Fibroblast of skin of left quadriceps (primary cell): ENCODE measurements around the gene AQP3.
"Not testable (repeated sequence)": the region's sequence is repeated elsewhere in the genome, so short reads cannot be mapped to it uniquely, and the experiment has no call there.

Source experiments
- DNase-seq, 2 experiments: peaks; one replicate each; pipeline ENCODE4 v3.0.0-alpha.2; 2013; ENCODE audit warnings: low read depth in 2 of 2

Gene AQP3

DNA sequence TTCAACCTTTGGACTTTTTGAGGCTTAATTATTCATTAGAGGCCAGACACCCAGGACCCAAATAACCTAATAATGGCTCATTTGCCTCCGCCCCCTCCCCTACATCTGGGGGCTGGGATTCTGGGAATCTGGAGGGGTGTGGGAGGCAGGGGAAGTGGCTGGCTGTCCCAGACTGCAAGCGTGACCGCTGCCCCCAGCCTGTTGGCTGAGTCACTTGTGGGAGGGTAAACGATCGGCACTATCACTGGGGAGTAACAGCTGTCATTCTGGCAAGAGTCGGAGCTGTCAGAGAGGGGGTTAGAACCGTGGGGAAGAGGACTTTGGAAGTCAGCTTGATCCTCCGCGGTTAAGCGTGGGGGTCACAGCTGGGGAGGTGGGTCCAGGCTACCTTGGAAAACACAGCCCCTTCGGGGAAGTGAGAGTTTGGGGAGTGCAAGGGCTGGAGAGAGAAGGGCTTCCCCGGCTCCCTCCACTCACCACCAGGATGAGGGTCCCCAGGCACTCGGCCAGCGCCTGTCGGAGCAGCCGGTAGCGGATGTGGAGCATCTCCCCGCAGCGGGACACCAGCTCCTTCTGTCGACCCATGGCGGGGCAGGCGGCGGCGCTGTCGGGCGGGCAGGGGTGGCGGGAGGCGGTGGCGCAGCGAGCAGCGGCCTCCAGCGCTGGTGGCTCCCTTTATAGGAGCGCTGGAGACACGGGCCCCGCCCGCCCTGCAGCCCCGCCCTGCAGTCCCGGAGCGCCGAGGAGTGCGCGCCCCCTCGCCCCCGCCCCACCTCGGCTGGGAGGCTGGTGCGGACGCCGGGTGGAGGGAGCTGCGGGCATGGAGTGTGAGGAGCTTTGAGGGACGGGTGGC is at the start of gene AQP3:
TSS of gene AQP3 (minus strand) at position 648 of the 853 bp plus-strand sequence. CDS start at position 585, 63 bp downstream.
- no peak for DNase-seq

DNA sequence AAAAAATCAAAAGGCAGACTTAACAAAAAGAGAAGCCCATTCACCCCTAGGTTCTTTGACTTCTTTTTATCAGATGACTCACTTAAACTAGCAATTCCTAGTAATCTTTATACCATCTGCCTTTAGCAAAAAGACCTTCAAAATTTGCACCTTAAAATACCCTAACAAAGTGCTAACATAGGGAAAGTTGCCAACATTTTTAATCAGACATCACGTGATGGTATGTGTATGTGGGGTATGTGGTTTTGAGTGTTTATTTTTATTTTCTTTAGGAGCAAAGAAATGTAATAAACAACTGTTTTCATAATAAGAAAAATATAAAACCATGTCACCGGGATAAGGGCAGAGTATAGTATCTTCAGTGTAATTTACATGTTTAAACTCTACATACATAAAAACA is 46.4 kb upstream of the AQP3 start:
- not testable (repeated sequence) for DNase-seq

DNA sequence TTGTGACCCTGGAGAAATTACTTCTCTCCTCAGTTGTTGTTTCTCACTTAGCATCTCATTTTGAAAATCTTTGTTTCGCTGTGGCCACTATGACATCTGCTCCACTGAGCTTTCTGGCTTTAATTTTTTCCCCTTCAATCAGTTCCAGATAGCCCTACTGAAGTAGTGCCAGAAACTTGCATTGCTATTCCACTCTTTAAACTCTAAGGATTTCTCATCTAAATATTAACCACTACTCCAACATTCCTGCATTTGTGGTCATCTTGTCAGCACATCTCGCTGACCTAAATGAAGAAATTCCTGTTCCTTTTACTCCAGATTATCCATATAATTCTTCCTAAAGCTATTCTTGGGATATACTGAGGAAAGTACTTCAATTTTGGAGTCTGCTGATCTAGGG is 41.7 kb upstream of the AQP3 start:
- DNase-seq: peak; percentile 71 to 79

DNA sequence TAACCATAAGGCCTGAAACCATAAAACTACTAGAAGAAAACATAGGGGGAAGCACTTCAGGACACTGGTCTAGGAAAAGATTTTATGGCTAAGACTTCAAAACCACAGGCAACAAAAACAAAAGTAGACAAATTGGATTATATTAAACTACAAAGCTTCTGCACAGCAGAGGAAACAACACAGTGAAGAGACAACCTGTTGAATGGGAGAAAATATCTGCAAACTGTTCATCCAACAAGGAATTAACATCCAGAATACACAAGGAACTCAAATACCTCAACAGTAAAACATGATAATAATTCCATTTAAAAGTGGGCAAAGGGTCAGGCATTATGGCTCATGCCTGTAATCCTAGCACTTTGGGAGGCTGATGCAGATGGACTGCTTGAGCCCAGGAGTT is 37.9 kb upstream of the AQP3 start:
- DNase-seq: not testable (repeated sequence)

DNA sequence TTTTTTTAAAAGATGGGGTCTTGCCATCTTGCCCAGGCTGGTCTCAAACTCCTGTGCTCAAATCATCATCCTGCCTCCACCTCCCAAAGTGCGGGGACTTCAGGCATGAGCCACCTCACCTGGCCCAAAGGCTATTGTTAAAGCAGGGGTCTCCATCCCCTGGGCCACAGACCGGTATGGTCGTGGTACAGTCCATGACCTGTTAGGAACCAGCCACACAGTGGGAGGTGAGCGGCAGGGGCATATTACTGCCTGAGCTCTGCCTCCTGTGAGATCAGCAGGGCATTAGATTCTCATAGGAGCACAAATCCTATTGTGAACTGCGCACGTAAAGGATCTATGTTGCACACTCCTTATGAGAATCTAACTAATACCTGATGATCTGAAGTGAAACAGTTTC is 33.6 kb upstream of the AQP3 start:
- DNase-seq: no peak

DNA sequence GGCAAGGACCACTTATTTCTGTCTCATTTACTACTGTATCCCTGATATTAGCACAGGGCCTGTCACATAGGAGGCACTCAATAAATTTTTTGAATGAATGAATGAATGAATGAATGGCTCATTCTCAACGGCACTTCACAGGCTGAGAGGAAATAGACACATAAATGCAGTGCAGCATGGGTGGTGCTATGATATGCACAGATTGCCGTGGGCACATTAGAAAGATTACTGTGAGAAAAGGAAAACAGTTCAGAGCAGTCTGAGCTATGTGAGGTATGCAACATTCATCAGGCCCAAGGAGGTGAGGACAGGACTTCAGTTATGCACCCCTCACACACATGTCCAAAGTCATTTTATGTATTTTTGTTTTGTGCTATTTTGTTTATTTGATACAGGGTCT is 32.7 kb upstream of the AQP3 start:
- DNase-seq: no peak

DNA sequence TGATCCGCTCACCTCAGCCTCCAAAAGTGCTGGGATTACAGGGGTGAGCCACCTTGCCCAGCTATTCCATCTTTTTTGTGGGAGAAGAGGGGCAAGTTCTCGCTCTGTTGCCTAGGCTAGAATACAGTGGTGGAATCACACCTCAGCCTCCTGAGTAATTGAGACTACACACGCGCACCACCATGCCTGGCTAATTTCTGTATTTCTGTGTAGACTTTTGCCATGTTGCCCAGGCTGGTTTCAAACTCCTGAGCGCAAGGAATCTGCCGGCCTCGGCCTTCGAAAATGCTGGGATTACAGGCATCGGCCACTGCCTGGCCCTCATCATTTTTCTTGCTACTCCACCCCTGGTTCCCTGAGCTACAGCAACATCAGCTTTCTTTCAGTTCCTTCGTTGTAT is 29.1 kb upstream of the AQP3 start:
- DNase-seq: no peak

DNA sequence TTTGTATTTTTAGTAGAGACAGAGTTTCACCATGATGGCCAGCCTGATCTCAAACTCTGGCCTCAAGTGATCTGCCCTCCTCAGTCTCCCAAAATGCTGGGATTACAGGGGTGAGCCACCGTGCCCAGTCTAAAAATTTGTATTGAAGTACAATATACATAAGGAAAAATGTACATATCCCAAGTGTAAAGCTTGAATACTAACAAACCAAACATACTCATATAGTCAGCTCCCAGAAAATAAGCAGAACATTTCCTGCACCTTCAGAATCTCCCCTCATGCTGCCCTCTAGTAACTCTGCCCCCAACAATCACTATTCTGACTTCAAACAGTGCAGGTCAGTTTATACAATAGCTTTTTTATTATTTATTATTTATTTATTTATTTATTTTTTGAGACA is 28.0 kb upstream of the AQP3 start:
- no peak for DNase-seq

DNA sequence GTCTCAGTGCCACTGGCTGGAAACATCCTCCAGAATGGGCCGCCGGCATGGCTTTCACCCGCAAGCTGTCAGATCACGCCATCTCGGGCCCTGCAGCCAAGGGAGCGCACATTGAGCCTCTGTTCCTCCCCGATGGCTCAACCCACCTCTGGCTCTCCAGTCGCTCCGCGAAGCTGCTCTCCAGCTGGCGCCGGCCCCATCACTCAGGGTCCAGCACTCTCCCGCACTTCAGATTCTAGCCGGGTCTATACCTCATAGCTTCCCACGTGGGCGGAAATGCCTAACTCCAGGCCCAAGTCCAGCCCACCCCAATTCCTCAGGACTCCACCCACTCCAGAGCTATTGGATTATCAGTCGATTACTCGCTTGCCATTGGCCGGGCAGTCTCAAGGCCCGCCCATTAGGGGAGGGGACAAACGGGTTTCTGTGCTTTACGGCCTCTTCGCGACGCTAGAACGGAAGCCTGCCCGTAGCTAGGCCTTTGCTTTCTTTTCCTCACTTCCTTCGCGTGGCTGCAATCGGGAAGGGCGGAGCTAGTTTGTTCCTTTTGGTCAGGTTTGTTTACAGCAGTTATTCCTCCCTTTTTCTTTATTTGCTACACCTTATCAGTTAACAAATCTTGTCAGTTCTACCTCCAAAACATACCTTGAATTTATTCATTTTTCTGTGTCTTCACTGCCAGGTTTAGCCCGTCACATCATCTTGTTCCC is 26.4 kb upstream of the AQP3 start, which contains the start of gene NOL6:
TSS of gene NOL6 (minus strand) at position 282 of the 710 bp plus-strand sequence. CDS start at position 200, 82 bp downstream.
- peak; percentile 99 for DNase-seq

DNA sequence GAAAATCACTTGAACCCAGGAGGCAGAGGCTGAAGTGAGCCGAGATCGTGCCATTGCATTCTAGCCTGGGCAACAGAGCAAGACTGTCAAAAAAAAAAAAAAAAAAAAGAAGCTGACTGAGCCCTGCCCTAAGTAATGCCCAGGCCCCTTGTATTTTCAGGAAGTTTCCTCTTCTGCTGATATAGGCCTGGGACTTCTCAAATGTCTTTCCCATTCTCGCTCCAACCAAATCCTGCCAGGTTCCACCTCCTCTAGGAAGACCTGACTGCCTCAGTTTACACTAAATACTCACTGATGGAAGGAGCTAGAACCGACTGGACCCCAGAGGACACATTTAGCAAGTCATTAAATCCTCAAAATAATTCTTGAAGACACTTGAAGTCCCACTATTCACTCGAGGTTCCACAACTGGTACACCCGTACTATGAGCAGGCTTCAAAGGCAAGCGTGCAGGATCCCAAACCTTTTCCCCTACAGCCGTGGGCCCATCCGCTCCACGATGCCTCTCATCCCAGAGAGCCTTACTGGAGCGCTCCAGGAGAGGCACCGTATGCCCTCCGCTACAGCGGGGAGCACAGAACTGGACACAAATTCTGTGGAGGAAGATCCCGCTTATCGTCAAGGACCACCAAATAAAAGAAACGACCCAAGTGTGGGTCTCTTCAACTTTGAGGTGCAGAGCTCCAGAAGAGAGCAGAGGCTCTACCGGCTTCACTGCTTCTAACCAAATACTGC is 25.7 kb upstream of the AQP3 start:
- DNase-seq: no peak

DNA sequence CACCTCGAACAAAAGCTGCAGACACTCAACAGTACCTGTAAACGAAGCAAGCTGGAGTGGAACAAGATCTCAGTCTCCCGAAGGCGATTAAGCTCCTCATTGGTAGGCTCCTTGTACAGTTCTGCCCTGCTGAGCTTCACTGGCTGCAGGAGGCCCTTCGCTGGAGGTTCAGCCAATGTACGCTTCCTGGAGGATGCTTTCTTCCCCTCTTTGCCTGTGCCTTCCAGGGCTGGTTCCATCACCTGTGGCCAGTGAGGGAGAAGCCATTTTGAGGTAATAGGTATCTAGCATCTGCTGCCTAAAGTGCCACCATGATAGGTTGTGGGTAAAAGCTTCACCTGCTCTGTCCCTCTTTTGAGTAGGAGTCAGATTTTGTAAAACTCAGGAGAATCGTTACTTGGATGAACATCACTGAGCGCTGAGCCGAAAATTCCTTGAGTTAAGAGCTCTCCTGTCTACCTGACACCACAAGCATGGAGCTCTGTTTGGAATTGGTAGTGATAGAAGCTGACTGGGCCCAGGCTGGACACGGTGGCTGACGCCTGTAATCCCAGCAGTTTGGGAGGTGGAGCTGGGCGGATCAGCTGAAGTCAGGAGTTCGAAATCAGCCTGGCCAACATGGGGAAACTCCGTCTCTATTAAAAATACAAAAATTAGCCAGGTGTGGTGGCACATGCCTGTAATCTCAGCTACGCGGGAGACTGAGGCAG is 24.9 kb upstream of the AQP3 start:
- DNase-seq: no peak

DNA sequence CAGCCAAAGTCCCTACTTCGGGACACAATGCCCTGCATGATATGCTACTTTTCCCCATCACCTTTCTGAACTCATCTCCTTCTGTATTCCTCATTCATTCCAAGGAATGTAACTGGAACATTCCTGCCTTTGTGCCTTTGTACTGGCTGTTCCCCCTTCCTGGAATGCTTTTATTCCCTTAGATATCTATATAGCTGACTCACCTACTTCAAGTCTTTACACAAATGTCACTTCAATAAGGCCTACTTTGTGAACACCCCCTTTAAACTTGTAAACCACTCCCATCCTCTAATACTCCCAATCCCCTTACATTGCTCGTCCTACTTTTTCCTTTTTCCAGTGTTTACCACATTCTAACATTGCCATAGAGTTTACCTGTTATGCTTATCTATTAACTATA is 24.0 kb upstream of the AQP3 start:
- no peak for DNase-seq

DNA sequence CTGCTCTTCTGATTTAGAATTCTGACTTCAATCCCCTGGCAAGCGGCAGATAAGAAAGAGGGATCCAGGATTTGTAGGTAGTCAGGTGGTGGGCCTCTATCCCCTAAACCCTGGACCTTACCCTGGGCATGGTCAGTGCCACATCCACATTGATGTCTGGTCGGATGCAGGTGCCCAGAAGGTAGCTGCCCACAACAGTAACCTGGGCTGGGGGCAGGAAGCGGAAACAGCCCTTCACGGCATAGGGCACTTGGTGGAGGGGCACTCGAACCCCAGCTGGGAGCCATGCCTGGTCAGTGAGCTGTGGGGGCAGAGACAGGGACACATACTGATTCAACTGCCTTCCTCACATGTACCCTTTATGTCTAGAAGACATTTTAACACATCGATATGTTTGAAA is 22.5 kb upstream of the AQP3 start:
- DNase-seq: no peak

DNA sequence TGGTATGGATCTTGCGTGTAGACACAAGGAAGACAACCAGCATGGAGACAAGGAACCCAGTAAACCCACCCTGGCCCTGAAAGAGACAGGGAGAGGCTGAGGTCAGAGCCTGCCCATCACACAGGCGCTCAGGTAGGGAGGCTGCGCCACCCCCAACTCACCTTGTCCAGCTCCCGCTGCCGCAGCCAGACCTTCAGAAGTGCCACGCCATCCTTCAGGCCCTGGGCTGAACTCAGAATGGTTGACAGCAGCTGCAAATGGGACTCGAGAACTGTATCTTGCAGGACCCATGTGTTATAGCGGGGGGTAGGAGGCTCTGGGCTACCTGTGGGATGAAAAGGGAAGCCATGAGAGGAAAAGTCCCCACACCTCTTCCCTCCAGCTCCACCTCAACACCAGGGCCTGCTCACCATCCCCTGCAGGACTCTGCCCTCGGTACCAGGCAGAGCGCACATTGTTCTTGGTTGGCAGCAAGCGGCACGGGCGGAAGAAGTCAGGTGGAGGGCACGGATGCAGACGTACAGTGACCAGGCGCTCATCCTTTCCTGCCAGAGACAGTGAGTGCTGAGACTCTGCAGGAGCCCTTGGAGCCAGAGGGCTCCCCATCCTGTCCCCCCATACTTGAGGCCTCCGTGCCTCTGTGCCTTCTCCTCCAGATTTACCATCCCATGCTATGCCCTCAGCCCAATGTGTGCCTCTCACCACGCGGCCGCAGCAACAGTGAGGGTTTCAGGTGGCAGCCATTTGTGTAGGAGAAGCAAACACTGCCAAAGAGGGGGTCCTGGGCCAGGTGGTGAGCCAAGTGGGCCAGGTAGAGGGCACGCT is 21.6 kb upstream of the AQP3 start:
- DNase-seq: no peak

DNA sequence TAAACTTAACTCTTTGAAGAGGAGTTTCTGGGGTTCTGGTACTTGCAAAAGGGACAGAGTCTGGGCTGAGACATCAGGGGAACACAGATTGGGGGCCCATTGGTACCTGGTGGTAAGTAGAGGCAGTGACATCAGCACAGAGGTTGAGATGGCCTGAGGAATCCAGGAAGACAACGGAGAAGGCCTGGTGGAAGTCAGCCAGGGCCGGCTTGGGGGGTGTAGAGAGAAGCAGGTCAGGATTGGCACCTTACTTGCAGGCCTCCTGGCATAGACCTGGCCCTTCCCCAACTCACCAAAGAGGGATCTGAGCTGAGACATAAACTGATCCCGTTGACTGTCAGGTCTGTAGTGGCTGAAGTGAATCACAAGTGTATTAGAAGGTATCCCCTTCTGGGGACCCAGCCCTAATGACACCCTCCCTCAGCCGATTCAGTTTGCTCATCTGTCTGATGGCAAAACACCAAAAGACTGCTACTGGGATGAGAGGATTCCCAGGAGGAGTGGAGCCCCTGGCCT is 20.9 kb upstream of the AQP3 start:
- DNase-seq: no peak

DNA sequence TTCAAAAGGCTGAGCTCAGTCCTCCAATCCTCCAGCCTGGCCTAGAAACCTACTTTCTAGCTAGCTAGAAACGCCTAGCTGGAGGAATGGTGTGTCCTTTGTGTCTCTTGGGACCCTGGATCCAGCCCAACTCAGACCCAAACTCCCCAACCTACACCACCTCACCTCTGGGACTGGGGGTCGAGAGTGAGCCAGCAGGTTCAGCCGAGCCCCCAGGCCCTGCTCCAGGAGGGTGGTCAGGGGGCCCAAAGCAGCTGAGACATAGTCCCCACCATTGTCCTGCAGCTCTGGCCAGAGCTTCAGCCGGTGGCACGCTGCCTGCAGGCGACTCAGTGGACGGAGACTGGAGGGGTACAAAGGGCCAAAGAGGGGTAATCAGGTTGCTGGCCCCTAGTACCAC is 20.1 kb upstream of the AQP3 start:
- DNase-seq: no peak

DNA sequence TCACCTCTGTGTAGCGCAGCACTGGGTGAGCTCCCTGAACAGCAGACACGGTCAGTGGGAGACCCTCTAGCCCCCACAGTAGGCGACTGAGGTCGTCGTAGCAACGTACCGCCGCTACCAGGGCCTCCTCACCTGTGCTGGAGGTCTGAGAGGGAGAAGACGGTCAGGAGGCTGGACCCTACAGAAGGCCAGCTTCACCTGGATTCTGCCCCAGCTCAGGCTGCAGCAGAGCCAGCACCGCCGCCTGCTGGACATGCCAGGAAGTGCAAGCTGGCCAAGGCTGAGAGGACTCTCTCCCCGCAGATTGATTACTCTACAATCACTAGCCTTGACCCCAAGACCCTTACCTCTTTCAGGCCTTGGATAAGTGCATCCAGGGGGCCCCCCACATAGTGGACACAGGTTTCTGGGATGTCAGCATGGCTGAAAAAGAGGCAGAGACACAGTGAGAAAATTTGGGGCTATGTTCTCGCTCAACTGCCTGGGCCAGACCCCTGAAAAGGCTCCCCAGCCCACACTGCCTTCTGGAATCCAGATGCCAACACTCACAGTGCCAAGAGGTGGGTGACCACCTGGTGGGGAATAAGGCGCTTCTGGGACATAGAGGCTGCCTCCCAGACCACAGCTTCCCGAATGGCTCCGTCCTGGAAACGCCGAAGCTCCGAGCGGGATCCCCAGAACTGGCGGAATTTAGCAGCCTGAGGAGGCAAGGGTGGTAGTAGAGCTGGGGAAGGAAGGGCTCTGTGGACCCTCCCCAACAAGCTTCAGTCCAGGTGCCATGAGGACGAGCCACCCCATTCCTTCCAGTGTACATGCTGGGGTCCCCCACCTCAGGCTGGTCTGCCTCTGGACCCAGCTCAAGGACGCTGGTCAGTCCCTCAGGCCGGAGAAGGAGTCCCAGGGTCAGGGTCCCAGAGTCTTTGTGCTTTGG is 19.4 kb upstream of the AQP3 start:
- DNase-seq: no peak

DNA sequence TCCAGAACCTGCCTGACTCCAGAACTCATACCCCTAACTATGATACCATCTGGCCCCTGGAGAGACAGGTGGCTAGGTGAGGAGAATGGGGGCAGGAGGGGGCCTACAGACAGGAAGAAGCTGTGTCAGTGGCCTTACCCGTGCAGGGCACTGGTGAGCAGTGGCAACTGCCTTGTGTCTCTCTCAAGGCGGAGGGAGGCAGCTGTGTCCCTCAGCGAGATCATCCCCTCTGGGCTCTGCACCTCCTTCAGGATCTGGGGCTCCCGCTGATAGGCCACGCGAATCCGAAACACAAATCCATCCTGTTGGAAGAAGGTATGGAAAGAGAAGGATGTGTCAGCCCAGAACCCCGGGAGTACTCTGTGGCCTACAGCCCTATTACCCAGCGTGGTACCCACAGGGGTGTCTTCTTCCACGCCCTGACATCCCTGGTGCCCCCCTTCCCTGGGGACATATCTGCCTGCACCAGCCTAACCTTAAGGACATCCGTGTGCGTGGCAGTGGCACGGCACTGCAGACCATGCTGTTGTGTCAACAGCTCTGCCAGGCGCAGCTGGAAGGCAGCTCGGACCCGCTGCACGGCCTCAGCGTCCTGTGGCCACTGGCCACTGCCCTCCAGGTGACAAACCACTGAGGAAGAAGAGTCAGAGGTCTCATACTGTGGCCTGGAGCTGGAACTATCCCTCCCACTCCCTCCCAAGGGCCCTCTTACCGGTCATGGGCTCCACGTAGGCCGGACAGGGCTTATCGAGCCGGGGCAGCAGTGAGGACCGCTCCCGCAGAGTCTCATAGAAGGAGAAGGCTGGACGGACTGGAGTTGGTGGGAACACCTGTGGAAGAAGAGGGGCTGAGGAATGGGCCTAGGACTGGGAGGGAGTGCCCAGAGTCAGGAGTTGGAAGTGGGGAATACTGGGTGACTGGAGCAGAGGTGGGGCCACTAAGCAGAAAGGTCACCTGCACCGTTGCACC is 18.5 kb upstream of the AQP3 start:
- DNase-seq: no peak
